RWPE2 (cell line): ENCODE results near the gene CCDC116.
A peak's percentile ranks its signal among the peaks of the same experiment; 100 is the strongest.

Source experiments
- ATAC-seq: fragments of 200-7000 bp; cut with Tn5 transposase; 3 replicates; pipeline ENCODE4 v1.9.1; 2021; ENCODE audit warnings: low read depth
- DNase-seq: peaks from one replicate; pipeline ENCODE4 v3.0.0-alpha.2; 2020; ENCODE audit warnings: low spot score
- H3K27ac ChIP-seq: fragments of 450-650 bp; 2 replicates; pipeline ENCODE4 v1.5.1; 2017; ENCODE audit warnings: mild to moderate bottlenecking; ENCODE audit not compliant: poor library complexity, severe bottlenecking
- H3K27me3 ChIP-seq: fragments of 250-450 bp; sonication (Bioruptor Pico); 2 replicates; pipeline ENCODE4 v1.5.1; 2021; ENCODE audit warnings: mild to moderate bottlenecking, moderate library complexity; ENCODE audit not compliant: insufficient read depth, poor library complexity, severe bottlenecking
- H3K36me3 ChIP-seq: fragments of 250-450 bp; sonication (Bioruptor Pico); 2 replicates; pipeline ENCODE4 v1.5.1; 2020; ENCODE audit warnings: low read depth, mild to moderate bottlenecking, moderate library complexity
- H3K4me1 ChIP-seq: fragments of 250-450 bp; sonication (Bioruptor Pico); 2 replicates; pipeline ENCODE4 v1.5.1; 2021; ENCODE audit warnings: mild to moderate bottlenecking, moderate library complexity; ENCODE audit not compliant: insufficient read depth, poor library complexity, severe bottlenecking
- H3K4me3 ChIP-seq: fragments of 250-450 bp; sonication (Bioruptor Pico); 2 replicates; pipeline ENCODE4 v1.5.1; 2021; ENCODE audit warnings: mild to moderate bottlenecking, moderate library complexity; ENCODE audit not compliant: severe bottlenecking
- H3K9me3 ChIP-seq: fragments of 250-450 bp; sonication (Bioruptor Pico); 2 replicates; pipeline ENCODE4 v1.5.1; 2021; ENCODE audit warnings: mild to moderate bottlenecking, moderate library complexity; ENCODE audit not compliant: severe bottlenecking
- CTCF ChIP-seq: fragments of 450-650 bp; IDR thresholded peaks from one replicate; pipeline ENCODE4 v1.5.1; 2017; ENCODE audit warnings: mild to moderate bottlenecking, moderate library complexity; ENCODE audit not compliant: poor library complexity, severe bottlenecking

CCDC116 gene

GRCh38 chr22:21639359-21639758 is 6.8 kb downstream of the CCDC116 start:
- ATAC-seq (no peak), DNase-seq (no peak)
- no peak for TF ChIP-seq CTCF
- Histone ChIP-seq H3K27me3 (no peaks in the 10 kb centered on the region), H3K4me1 (no peaks in the 10 kb centered on the region), H3K36me3 (peaks cover 13% of the 10 kb centered on the region), H3K9me3 (no peaks in the 10 kb centered on the region), H3K4me3 (no peak overlapping the region), H3K27ac (no peak overlapping the region)

GRCh38 chr22:21640810-21641209 is 8.2 kb downstream of the CCDC116 start:
- Histone ChIP-seq H3K9me3 (no peaks in the 10 kb centered on the region), H3K27ac (no peak overlapping the region), H3K36me3 (peaks cover 23% of the 10 kb centered on the region), H3K4me3 (no peak overlapping the region), H3K27me3 (no peaks in the 10 kb centered on the region), H3K4me1 (no peaks in the 10 kb centered on the region)
- ATAC-seq: no peak
- DNase-seq: no peak
- no peak for TF ChIP-seq CTCF

DNA sequence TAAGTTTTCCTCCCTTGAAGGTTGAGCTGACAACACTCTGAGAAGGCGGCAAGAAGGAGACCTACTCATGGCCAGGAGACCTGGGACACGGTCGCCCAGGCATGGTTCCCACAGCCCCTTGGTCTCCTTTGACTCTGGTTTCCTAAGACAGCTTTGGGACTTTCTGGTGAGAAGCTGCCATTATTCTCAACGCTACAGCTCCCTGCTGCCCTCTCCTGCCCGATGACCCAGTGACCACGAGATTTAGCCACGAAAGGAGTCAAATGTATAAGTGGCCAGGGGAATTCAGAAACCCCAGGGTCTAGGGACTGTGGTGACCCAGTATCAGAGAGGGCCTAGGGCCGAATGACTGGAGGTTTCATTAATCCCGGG is 8.8 kb downstream of the CCDC116 start:
- Histone ChIP-seq H3K4me1 (no peaks in the 10 kb centered on the region), H3K9me3 (no peaks in the 10 kb centered on the region), H3K4me3 (peak overlapping the region; percentile 79), H3K27me3 (no peaks in the 10 kb centered on the region), H3K27ac (peak overlapping the region; percentile 63), H3K36me3 (peaks cover 29% of the 10 kb centered on the region)
- peak; percentile 82 for TF ChIP-seq CTCF
- ATAC-seq (peak; percentile 33), DNase-seq (no peak)

DNA sequence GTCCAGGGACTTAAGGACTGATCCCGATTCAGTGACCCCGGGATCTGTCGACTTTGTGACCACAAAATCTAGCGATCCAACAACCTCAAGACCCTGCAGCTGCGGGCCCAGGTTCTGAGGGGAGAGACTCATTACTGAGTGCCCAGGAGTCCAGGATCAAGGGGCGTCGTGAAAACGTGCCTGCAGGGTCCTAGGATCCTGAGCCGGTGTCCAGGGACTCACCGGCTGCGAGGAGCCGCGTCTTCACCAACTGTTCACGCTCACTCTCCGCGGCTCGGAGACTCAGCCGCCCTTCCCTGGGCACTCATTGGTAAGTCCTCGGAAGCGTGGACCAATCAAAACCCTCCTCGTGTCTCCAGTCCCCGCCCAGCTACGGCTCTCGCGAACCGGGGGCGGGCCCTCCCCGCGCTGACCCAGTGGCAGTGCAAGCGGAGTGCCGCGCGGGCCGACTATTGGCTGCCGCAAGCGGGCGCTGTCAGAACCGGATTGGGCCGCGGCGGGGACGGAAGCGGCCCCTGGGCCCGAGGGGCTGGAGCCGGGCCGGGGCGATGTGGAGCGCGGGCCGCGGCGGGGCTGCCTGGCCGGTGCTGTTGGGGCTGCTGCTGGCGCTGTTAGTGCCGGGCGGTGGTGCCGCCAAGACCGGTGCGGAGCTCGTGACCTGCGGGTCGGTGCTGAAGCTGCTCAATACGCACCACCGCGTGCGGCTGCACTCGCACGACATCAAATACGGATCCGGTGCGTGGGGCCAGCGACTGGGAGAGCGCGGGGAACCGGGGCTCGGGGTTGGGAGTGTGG is 9.4 kb downstream of the CCDC116 start, which contains the start of gene SDF2L1:
SDF2L1 (plus strand) TSS at position 514 of the 795 bp plus-strand sequence; CDS start at position 549, 35 bp downstream.
- no peaks in the 10 kb centered on the region for H3K27me3 ChIP-seq
- DNase-seq: peak; percentile 99
- H3K4me3 ChIP-seq: peak within 1 kb of the TSS; percentile 79
- peak; percentile 93 for ATAC-seq
- H3K9me3 ChIP-seq: no peaks in the 10 kb centered on the region
- H3K36me3 ChIP-seq: peaks cover 35% of the 10 kb centered on the region
- peak within 1 kb of the TSS; percentile 63 for H3K27ac ChIP-seq
- H3K4me1 ChIP-seq: no peaks in the 10 kb centered on the region
- peak; percentile 53 for TF ChIP-seq CTCF
